ENCODE data around the gene MTA2.
"Not testable (repeated sequence)": the region's sequence is repeated elsewhere in the genome, so short reads cannot be mapped to it uniquely, and the experiment has no call there.

Gene MTA2

DNA sequence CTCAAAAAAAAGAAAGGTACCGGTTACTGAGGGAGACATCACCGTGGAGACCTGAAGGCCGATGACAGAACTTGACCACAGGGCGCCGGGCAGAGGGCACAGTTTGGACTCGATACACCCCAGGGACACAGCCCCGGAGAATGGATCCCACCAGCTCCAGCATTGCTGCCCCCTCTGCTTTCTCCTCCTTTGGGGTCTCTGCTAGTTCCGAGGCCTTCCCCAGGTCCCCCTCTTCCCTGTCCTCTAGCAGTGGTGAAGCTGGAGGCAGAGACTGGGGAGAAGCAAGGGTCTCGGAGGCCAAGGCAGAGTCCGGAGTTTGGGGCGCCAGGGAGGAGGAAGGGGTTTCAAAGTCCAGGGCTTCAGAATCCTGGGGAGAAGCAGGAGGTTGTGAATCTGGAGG, 23.1 kb downstream of the MTA2 start:
- Histone ChIP-seq H3K27ac (ENCODE audit: low read depth, low read length) (peak overlapping the region; percentile 100), H3K4me1 (ENCODE audit: control insufficient read depth in 5 of 5, insufficient read depth in 5 of 5, low read length in 5 of 5) (peaks cover 2 to 41% (median 34%) of the 10 kb centered on the region in 5 donors), H3K4me3 (ENCODE audit: low read depth in 1 of 5, low read length in 5 of 5) (no peak overlapping the region)

DNA sequence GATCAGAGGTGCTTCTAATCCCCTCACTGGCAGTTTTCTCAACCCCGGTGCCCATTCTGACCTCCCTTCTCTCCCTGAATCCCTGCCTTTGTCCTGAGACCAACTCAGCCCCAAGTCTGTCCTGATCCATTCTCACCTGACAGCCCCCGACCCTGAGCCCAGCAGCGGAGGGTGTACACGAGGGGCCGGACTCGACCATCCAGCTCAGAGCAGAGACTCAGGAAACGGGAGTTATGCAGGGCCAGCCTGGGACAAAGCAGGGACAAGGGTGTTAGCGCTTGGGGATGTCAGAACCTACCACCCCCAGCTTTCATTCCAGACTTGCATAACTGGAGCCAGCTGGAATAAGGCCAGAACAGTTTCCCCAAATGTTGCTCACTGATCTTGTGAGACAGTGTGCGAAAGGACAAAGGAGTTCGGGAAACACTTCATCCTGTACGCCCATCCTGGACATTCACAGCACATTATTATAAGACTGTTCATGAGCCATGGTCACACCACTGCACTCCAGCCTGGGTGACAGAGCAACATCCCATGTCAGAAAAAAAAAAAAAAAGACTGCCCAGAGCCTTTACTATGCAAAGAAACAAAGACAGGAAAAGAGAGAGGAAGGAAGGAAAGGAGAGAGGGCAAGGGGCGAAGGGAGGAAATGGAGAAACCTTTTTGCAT, 24.5 kb downstream of the MTA2 start:
- H3K27me3 ChIP-seq (ENCODE audit: control insufficient read depth in 5 of 5, insufficient read depth in 4 of 5, low read length in 5 of 5): no peaks in the 10 kb centered on the region
- H3K9me3 ChIP-seq (ENCODE audit: control insufficient read depth in 5 of 5, low read length in 5 of 5): no peaks in the 10 kb centered on the region
- peaks cover 4 to 44% (median 32%) of the 10 kb centered on the region in 5 donors for H3K36me3 ChIP-seq (ENCODE audit: control insufficient read depth in 5 of 5, insufficient read depth in 5 of 5, low read length in 5 of 5)
- peak overlapping the region in 4 of 5 donors; percentile 48 to 89 (median 72) for H3K9ac ChIP-seq (ENCODE audit: low read length in 5 of 5)
- H3K27ac ChIP-seq (ENCODE audit: low read depth, low read length): peak overlapping the region; percentile 100
- H3K4me1 ChIP-seq (ENCODE audit: control insufficient read depth in 5 of 5, insufficient read depth in 5 of 5, low read length in 5 of 5): peaks cover 6 to 54% (median 46%) of the 10 kb centered on the region in 5 donors
- peak overlapping the region in 4 of 5 donors; percentile 38 to 96 (median 90) for H3K4me3 ChIP-seq (ENCODE audit: low read depth in 1 of 5, low read length in 5 of 5)

More for the DNA sequence above, 23.1 kb downstream of the MTA2 start:
- peaks cover 4 to 49% (median 32%) of the 10 kb centered on the region in 5 donors for H3K36me3 ChIP-seq (ENCODE audit: control insufficient read depth in 5 of 5, insufficient read depth in 5 of 5, low read length in 5 of 5)
- no peak overlapping the region for H3K9ac ChIP-seq (ENCODE audit: low read length in 5 of 5)
- no peaks in the 10 kb centered on the region for H3K27me3 ChIP-seq (ENCODE audit: control insufficient read depth in 5 of 5, insufficient read depth in 4 of 5, low read length in 5 of 5)
- H3K9me3 ChIP-seq (ENCODE audit: control insufficient read depth in 5 of 5, low read length in 5 of 5): no peaks in the 10 kb centered on the region

- peak overlapping the region in 4 of 5 donors; percentile 68 to 96 (median 90) for H3K4me3 ChIP-seq (ENCODE audit: low read depth in 1 of 5, low read length in 5 of 5)
- peak overlapping the region; percentile 100 for H3K27ac ChIP-seq (ENCODE audit: low read depth, low read length)
- peak overlapping the region in 4 of 5 donors; percentile 79 to 96 (median 90) for H3K9ac ChIP-seq (ENCODE audit: low read length in 5 of 5)
- H3K36me3 ChIP-seq (ENCODE audit: control insufficient read depth in 5 of 5, insufficient read depth in 5 of 5, low read length in 5 of 5): peaks cover 4 to 45% (median 31%) of the 10 kb centered on the region in 5 donors
- no peaks in the 10 kb centered on the region for H3K9me3 ChIP-seq (ENCODE audit: control insufficient read depth in 5 of 5, low read length in 5 of 5)
- peaks cover 6 to 54% (median 49%) of the 10 kb centered on the region in 5 donors for H3K4me1 ChIP-seq (ENCODE audit: control insufficient read depth in 5 of 5, insufficient read depth in 5 of 5, low read length in 5 of 5)
- no peaks in the 10 kb centered on the region for H3K27me3 ChIP-seq (ENCODE audit: control insufficient read depth in 5 of 5, insufficient read depth in 4 of 5, low read length in 5 of 5)
Measured at GRCh38 chr11:62575837-62576236, 25.8 kb downstream of the MTA2 start.

DNA sequence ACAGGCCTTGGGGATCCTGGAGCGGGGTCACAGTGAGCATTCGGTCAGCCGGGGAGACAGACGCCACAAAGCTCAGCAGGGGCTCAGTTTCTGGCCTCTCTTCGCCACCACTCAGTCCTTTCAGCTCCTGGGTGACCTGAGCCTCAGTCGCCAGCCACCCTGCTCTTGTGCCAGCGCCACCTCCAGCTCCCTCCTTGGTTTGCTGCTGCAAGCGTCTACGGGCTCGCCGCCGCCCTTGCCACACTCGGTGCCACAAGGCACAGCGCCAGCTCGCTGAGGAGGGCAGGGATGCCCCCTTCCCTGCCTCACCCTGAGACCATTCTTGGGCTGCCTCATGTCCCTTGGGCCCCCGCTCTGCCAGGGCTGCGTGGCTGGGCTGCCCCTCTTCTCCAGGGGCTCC, 26.5 kb downstream of the MTA2 start:
- H3K27ac ChIP-seq (ENCODE audit: low read depth, low read length): peak overlapping the region; percentile 100
- H3K9me3 ChIP-seq (ENCODE audit: control insufficient read depth in 5 of 5, low read length in 5 of 5): no peaks in the 10 kb centered on the region
- peaks cover 8 to 57% (median 50%) of the 10 kb centered on the region in 5 donors for H3K4me1 ChIP-seq (ENCODE audit: control insufficient read depth in 5 of 5, insufficient read depth in 5 of 5, low read length in 5 of 5)
- no peaks in the 10 kb centered on the region for H3K27me3 ChIP-seq (ENCODE audit: control insufficient read depth in 5 of 5, insufficient read depth in 4 of 5, low read length in 5 of 5)
- H3K4me3 ChIP-seq (ENCODE audit: low read depth in 1 of 5, low read length in 5 of 5): peak overlapping the region; percentile 71 to 96 (median 89)
- H3K9ac ChIP-seq (ENCODE audit: low read length in 5 of 5): peak overlapping the region; percentile 87 to 99 (median 91)
- peaks cover 4 to 50% (median 34%) of the 10 kb centered on the region in 5 donors for H3K36me3 ChIP-seq (ENCODE audit: control insufficient read depth in 5 of 5, insufficient read depth in 5 of 5, low read length in 5 of 5)

GRCh38 chr11:62574363-62575071, 27.1 kb downstream of the MTA2 start:
- Histone ChIP-seq H3K27me3 (ENCODE audit: control insufficient read depth in 5 of 5, insufficient read depth in 4 of 5, low read length in 5 of 5) (no peaks in the 10 kb centered on the region), H3K9me3 (ENCODE audit: control insufficient read depth in 5 of 5, low read length in 5 of 5) (no peaks in the 10 kb centered on the region), H3K4me3 (ENCODE audit: low read depth in 1 of 5, low read length in 5 of 5) (peak overlapping the region; percentile 71 to 96 (median 89)), H3K9ac (ENCODE audit: low read length in 5 of 5) (peak overlapping the region; percentile 87 to 99 (median 91)), H3K27ac (ENCODE audit: low read depth, low read length) (peak overlapping the region; percentile 100), H3K36me3 (ENCODE audit: control insufficient read depth in 5 of 5, insufficient read depth in 5 of 5, low read length in 5 of 5) (peaks cover 4 to 53% (median 38%) of the 10 kb centered on the region in 5 donors), H3K4me1 (ENCODE audit: control insufficient read depth in 5 of 5, insufficient read depth in 5 of 5, low read length in 5 of 5) (peaks cover 9 to 64% (median 57%) of the 10 kb centered on the region in 5 donors)

DNA sequence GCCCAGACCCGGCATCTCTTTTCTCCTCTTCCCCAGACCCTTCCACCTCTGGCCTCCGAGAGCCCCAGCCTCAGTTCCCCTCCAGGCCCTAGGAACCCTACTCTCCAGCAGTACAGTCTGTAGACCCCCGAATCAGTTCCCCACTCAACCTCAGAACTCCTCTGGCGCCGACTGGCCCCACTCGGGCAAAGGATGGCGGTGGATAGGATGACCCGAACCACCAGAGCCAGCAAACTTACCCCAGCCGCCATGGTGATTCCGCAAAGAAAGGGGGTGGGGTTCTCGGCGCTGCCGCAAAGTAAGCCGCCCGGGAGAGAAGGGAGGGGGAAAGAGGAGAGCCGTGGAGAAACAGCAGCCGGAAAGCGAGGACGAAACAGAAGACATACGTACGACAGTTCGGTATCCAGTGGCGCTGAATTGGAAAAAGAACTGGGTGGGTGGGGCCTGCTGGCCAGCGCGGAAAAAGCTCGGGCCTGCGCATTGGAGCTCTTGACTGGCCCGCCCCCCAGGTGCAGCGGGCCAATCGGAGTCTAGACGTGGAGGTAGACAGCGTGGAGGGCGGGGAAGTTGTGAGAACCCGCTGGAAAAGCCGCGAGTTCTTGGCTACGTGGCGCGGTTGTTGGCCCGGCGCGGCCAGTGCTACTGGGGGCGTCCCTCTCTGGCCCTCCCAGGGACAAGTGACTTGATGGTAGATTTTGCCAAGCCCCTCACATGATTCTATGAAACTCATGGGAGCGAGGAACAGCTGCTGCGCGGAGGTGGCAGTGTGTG, 27.9 kb downstream of the MTA2 start, which contains the start of gene EEF1G:
TSS of gene EEF1G (minus strand) at position 300 of the 771 bp plus-strand sequence. CDS start at position 251, 49 bp downstream.
- peaks cover 0 to 54% (median 38%) of the 10 kb centered on the region in 5 donors for H3K36me3 ChIP-seq (ENCODE audit: control insufficient read depth in 5 of 5, insufficient read depth in 5 of 5, low read length in 5 of 5)

DNA sequence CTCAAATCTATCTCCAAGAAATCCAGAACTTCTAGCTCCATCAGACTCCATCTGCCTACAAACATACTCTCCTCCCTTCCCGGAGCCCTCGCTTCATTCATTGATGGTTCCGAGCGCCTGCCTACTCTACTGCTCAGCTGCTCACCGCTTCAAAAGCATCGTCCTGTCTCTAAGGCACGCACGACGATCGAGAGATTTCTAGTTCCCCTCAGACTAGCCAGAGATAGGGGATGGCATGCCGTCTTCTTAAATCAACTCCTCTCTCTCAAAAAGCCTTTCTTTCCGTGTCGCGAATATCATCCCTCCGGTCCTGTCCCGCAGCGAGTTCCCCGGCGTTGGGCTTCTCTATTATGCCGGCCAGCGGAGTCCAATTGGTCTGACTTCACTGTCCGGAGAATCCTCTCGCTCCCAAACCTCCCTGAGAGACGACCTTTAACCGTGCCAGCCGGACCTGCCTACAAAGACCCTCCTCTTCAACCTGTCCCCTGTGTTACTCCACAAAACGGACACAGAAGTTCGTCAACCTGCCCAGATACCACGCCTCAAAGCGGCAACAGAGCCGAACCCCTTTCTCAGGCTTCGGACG, 28.6 kb downstream of the MTA2 start:
- Histone ChIP-seq H3K4me3 (ENCODE audit: low read depth in 1 of 5, low read length in 5 of 5) (peak overlapping the region; percentile 86 to 99 (median 95)), H3K9me3 (ENCODE audit: control insufficient read depth in 5 of 5, low read length in 5 of 5) (no peaks in the 10 kb centered on the region), H3K27me3 (ENCODE audit: control insufficient read depth in 5 of 5, insufficient read depth in 4 of 5, low read length in 5 of 5) (no peaks in the 10 kb centered on the region), H3K9ac (ENCODE audit: low read length in 5 of 5) (peak overlapping the region; percentile 69 to 98 (median 94)), H3K36me3 (ENCODE audit: control insufficient read depth in 5 of 5, insufficient read depth in 5 of 5, low read length in 5 of 5) (peaks cover 0 to 51% (median 34%) of the 10 kb centered on the region in 5 donors), H3K4me1 (ENCODE audit: control insufficient read depth in 5 of 5, insufficient read depth in 5 of 5, low read length in 5 of 5) (peaks cover 9 to 59% (median 50%) of the 10 kb centered on the region in 5 donors), H3K27ac (ENCODE audit: low read depth, low read length) (peak overlapping the region; percentile 100)

More for the DNA sequence above, 27.9 kb downstream of the MTA2 start, which contains the start of gene EEF1G:
- H3K4me1 ChIP-seq (ENCODE audit: control insufficient read depth in 5 of 5, insufficient read depth in 5 of 5, low read length in 5 of 5): peaks cover 9 to 65% (median 57%) of the 10 kb centered on the region in 5 donors
- H3K27me3 ChIP-seq (ENCODE audit: control insufficient read depth in 5 of 5, insufficient read depth in 4 of 5, low read length in 5 of 5): no peaks in the 10 kb centered on the region
- no peaks in the 10 kb centered on the region for H3K9me3 ChIP-seq (ENCODE audit: control insufficient read depth in 5 of 5, low read length in 5 of 5)
- H3K9ac ChIP-seq (ENCODE audit: low read length in 5 of 5): peak within 1 kb of the TSS; percentile 91 to 99 (median 97)
- H3K4me3 ChIP-seq (ENCODE audit: low read depth in 1 of 5, low read length in 5 of 5): peak within 1 kb of the TSS; percentile 86 to 99 (median 95)
- H3K27ac ChIP-seq (ENCODE audit: low read depth, low read length): peak within 1 kb of the TSS; percentile 100

DNA sequence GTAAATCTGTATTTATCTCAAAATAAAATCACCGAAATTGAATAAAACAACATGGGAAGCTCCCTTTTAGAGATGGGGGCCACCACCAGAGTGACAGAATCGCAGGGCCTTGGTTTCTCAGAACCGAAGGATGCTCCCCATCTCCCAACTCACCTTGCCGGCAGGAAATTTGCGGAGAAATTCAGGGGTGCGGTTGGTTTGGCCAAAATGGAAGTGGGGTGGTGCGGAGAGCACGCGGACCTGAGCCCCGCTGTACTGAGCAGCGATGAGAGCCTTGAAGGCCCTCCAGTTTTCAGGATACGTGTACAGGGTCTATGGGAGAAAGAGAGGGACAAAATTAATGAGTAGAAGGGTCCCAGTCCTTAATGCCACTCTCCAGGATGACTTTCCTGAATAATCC, 29.2 kb downstream of the MTA2 start:
- no peaks in the 10 kb centered on the region for H3K27me3 ChIP-seq (ENCODE audit: control insufficient read depth in 5 of 5, insufficient read depth in 4 of 5, low read length in 5 of 5)
- peaks cover 9 to 58% (median 48%) of the 10 kb centered on the region in 5 donors for H3K4me1 ChIP-seq (ENCODE audit: control insufficient read depth in 5 of 5, insufficient read depth in 5 of 5, low read length in 5 of 5)
- peak overlapping the region; percentile 100 for H3K27ac ChIP-seq (ENCODE audit: low read depth, low read length)
- H3K36me3 ChIP-seq (ENCODE audit: control insufficient read depth in 5 of 5, insufficient read depth in 5 of 5, low read length in 5 of 5): peaks cover 0 to 52% (median 35%) of the 10 kb centered on the region in 5 donors
- no peaks in the 10 kb centered on the region for H3K9me3 ChIP-seq (ENCODE audit: control insufficient read depth in 5 of 5, low read length in 5 of 5)
- peak overlapping the region in 4 of 5 donors; percentile 87 to 98 (median 96) for H3K9ac ChIP-seq (ENCODE audit: low read length in 5 of 5)
- peak overlapping the region; percentile 86 to 99 (median 95) for H3K4me3 ChIP-seq (ENCODE audit: low read depth in 1 of 5, low read length in 5 of 5)

GRCh38 chr11:62571493-62571892, 30.2 kb downstream of the MTA2 start:
- H3K9ac ChIP-seq (ENCODE audit: low read length in 5 of 5); H3K27me3 ChIP-seq (ENCODE audit: control insufficient read depth in 5 of 5, insufficient read depth in 4 of 5, low read length in 5 of 5); H3K4me3 ChIP-seq (ENCODE audit: low read depth in 1 of 5, low read length in 5 of 5); H3K9me3 ChIP-seq (ENCODE audit: control insufficient read depth in 5 of 5, low read length in 5 of 5): not testable (repeated sequence)
- Histone ChIP-seq H3K27ac (ENCODE audit: low read depth, low read length) (peak overlapping the region; percentile 100), H3K36me3 (ENCODE audit: control insufficient read depth in 5 of 5, insufficient read depth in 5 of 5, low read length in 5 of 5) (peaks cover under 1 to 57% (median 42%) of the 10 kb centered on the region in 5 donors), H3K4me1 (ENCODE audit: control insufficient read depth in 5 of 5, insufficient read depth in 5 of 5, low read length in 5 of 5) (peaks cover 9 to 50% (median 41%) of the 10 kb centered on the region in 5 donors)
